SK-N-DZ (cell line): Measurements from ENCODE around the gene PMM2.
A peak's percentile ranks its signal among the peaks of the same experiment; 100 is the strongest.

Experiments
- DNase-seq: peaks from one replicate; pipeline ENCODE4 v3.0.0-alpha.2; 2015; ENCODE audit warnings: low spot score

The PMM2 gene

GRCh38 chr16:8850279-8850885 lies 52.7 kb downstream of the PMM2 start:
- DNase-seq = no peak

GRCh38 chr16:8851761-8852403 lies 54.2 kb downstream of the PMM2 start:
- DNase-seq = no peak

- DNase-seq = no peak
These were observed 54.9 kb downstream of the PMM2 start for GRCh38 chr16:8852534-8852933.

- DNase-seq = no peak
These were observed 55.5 kb downstream of the PMM2 start for GRCh38 chr16:8853150-8853549.

GRCh38 chr16:8853611-8854010 lies 56.0 kb downstream of the PMM2 start:
- no peak for DNase-seq

GRCh38 chr16:8854298-8854948 lies 56.8 kb downstream of the PMM2 start:
- no peak for DNase-seq

- no peak for DNase-seq
These were observed 57.6 kb downstream of the PMM2 start for GRCh38 chr16:8855051-8855786.

- no peak for DNase-seq
These were observed 58.3 kb downstream of the PMM2 start for GRCh38 chr16:8855972-8856371.

GRCh38 chr16:8858994-8859912 lies 61.6 kb downstream of the PMM2 start:
- DNase-seq = no peak

- no peak for DNase-seq
These were observed 62.6 kb downstream of the PMM2 start for GRCh38 chr16:8859913-8860881.

- DNase-seq = no peak
These were observed 64.1 kb downstream of the PMM2 start for GRCh38 chr16:8861563-8862308.

- DNase-seq = no peak
These were observed 64.9 kb downstream of the PMM2 start for GRCh38 chr16:8862309-8863130.

GRCh38 chr16:8863594-8864424 lies 66.2 kb downstream of the PMM2 start:
- no peak for DNase-seq

- DNase-seq = no peak
These were observed 67.0 kb downstream of the PMM2 start for GRCh38 chr16:8864480-8865110.

GRCh38 chr16:8865145-8865882 lies 67.7 kb downstream of the PMM2 start:
- DNase-seq = no peak

GRCh38 chr16:8866118-8866883 lies 68.7 kb downstream of the PMM2 start:
- peak; percentile 50 for DNase-seq
